Thyroid gland (tissue), 4 donors: ENCODE data around the gene MAPK1.

Source experiments
- CTCF ChIP-seq, 6 experiments: fragments of 200-600 bp in 3 of 6; fragments of 450-650 bp in 3 of 6; sonication (generic) in 3 of 6; IDR thresholded peaks; one replicate each; pipeline ENCODE4 v1.5.1; 2016 to 2019; ENCODE audit warnings: antibody characterized with exemption in 6 of 6, mild to moderate bottlenecking in 2 of 6, inconsistent platforms in 1 of 6, moderate library complexity in 1 of 6
- POLR2A ChIP-seq, 2 donors: fragments of 450-650 bp; IDR thresholded peaks; one replicate each; pipeline ENCODE4 v1.6.1; 2017; ENCODE audit warnings: antibody characterized with exemption in 2 of 2, mild to moderate bottlenecking in 2 of 2, moderate library complexity in 1 of 2

DNA sequence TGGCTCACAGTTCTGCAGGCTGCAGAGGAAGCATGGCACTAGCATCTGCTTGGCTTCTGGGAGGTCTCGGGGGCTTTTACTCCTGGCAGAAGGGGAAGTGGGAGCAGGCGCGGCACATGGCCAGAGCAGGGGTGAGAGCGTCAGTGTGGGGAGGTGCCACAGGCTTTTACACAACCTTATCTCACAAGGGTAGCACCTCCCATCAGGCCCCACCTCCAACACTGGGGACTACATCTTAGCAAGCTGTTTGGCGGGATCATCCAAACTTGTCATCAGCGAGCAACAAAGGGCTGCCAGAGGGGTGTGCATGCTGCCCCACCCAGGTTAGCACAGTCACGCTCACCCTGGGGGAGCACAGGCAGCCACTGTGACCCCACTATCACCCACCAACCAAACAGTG lies 112.9 kb downstream of the MAPK1 start:
- TF ChIP-seq POLR2A (IDR thresholded peaks at IDR 0.05) (no peak), CTCF (IDR thresholded peaks at IDR 0.05) (no peak)
